GM21381 (cell line): ENCODE results near the gene ABCC2.
"Not testable (repeated sequence)": the region's sequence is repeated elsewhere in the genome, so short reads cannot be mapped to it uniquely, and the experiment has no call there.

Experiments used
- ATAC-seq: cut with Tn5 transposase; IDR thresholded peaks from one replicate; pipeline ENCODE4 v1.9.1; 2021; ENCODE audit warnings: mild to moderate bottlenecking, moderate library complexity; ENCODE audit not compliant: unreplicated experiment

The ABCC2 gene

GRCh38 chr10:99807786-99808185 is 25.3 kb downstream of the ABCC2 start:
- no peak for ATAC-seq

- no peak for ATAC-seq
These were observed 25.8 kb downstream of the ABCC2 start for GRCh38 chr10:99808270-99808669.

- ATAC-seq, result no peak
These were observed 27.0 kb downstream of the ABCC2 start for GRCh38 chr10:99809481-99809880.

GRCh38 chr10:99809931-99810615 is 27.6 kb downstream of the ABCC2 start:
- ATAC-seq, result no peak

GRCh38 chr10:99812177-99812576 is 29.7 kb downstream of the ABCC2 start:
- ATAC-seq, result no peak

- ATAC-seq, result no peak
These were observed 31.7 kb downstream of the ABCC2 start for GRCh38 chr10:99814143-99814542.

- ATAC-seq, result no peak
These were observed 33.2 kb downstream of the ABCC2 start for GRCh38 chr10:99815621-99816020.

GRCh38 chr10:99827936-99828335 is 45.5 kb downstream of the ABCC2 start:
- ATAC-seq, result no peak

GRCh38 chr10:99828464-99828863 is 46.0 kb downstream of the ABCC2 start:
- no peak for ATAC-seq

- no peak for ATAC-seq
These were observed 50.0 kb downstream of the ABCC2 start for GRCh38 chr10:99832439-99832838.

- ATAC-seq, result no peak
These were observed 52.0 kb downstream of the ABCC2 start for GRCh38 chr10:99834410-99834809.

- no peak for ATAC-seq
These were observed 53.5 kb downstream of the ABCC2 start for GRCh38 chr10:99835947-99836346.

GRCh38 chr10:99836711-99837110 is 54.3 kb downstream of the ABCC2 start:
- ATAC-seq, result no peak

- not testable (repeated sequence) for ATAC-seq
These were observed 58.4 kb downstream of the ABCC2 start for GRCh38 chr10:99840859-99841258.

- no peak for ATAC-seq
These were observed 59.3 kb downstream of the ABCC2 start for GRCh38 chr10:99841746-99842145.

GRCh38 chr10:99843310-99843709 is 60.9 kb downstream of the ABCC2 start:
- no peak for ATAC-seq

- ATAC-seq, result no peak
These were observed 62.1 kb downstream of the ABCC2 start for GRCh38 chr10:99844433-99844955.

GRCh38 chr10:99845837-99846382 is 63.5 kb downstream of the ABCC2 start:
- ATAC-seq, result no peak

GRCh38 chr10:99849057-99849456 is 66.6 kb downstream of the ABCC2 start:
- ATAC-seq, result no peak

- no peak for ATAC-seq
These were observed 67.1 kb downstream of the ABCC2 start for GRCh38 chr10:99849536-99849935.

GRCh38 chr10:99850021-99850766 is 67.8 kb downstream of the ABCC2 start:
- no peak for ATAC-seq

- no peak for ATAC-seq
These were observed 68.4 kb downstream of the ABCC2 start for GRCh38 chr10:99850767-99851340.
